Measurements from ENCODE around the gene ATP6V1B1.

GRCh38 chr2:70975237-70975636, 39.5 kb downstream of the ATP6V1B1 start:
- TF ChIP-seq, protein P1, sequence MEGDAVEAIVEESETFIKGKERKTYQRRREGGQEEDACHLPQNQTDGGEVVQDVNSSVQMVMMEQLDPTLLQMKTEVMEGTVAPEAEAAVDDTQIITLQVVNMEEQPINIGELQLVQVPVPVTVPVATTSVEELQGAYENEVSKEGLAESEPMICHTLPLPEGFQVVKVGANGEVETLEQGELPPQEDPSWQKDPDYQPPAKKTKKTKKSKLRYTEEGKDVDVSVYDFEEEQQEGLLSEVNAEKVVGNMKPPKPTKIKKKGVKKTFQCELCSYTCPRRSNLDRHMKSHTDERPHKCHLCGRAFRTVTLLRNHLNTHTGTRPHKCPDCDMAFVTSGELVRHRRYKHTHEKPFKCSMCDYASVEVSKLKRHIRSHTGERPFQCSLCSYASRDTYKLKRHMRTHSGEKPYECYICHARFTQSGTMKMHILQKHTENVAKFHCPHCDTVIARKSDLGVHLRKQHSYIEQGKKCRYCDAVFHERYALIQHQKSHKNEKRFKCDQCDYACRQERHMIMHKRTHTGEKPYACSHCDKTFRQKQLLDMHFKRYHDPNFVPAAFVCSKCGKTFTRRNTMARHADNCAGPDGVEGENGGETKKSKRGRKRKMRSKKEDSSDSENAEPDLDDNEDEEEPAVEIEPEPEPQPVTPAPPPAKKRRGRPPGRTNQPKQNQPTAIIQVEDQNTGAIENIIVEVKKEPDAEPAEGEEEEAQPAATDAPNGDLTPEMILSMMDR (conservative IDR thresholded peaks at IDR 0.05; ENCODE audit: low read length): no peak
- no peak for TF ChIP-seq EZH2phosphoT487 (IDR thresholded peaks at IDR 0.05; ENCODE audit: borderline replicate concordance)

All from Loucy (cell line).